Activated CD4-positive, alpha-beta T cell treated with anti-CD3 and anti-CD28 coated beads, Interleukin-2, amount 10 ng/mL, durations not matched to agents 7 days and 5 days (primary cell): ENCODE results near the gene C13orf46. TPM values are rescaled to one million over a fixed set of nuclear protein-coding genes. Genes with fewer than 3 reads are reported as not detected.

Source experiments
- CTCF ChIA-PET: fragments of 350-600 bp; sonication (Branson Sonifier 250); formaldehyde crosslinking; loops from one replicate; lab custom pipeline; 2021; ENCODE audit warnings: antibody characterized with exemption; lab: Charles Lee
- POLR2A ChIA-PET: fragments of 350-600 bp; sonication (Branson Sonifier 250); formaldehyde crosslinking; loops from one replicate; lab custom pipeline; 2021; ENCODE audit warnings: antibody characterized with exemption; lab: Charles Lee
- DNase-seq: peaks from one replicate; pipeline ENCODE4 v3.0.0-alpha.2; 2020
- H3K27ac Mint-ChIP-seq: one replicate; pipeline ENCODE4 v1.8.0; 2021; ENCODE audit warnings: mild to moderate bottlenecking, moderate library complexity, mixed read lengths
- H3K27me3 Mint-ChIP-seq: one replicate; pipeline ENCODE4 v1.8.0; 2021; ENCODE audit warnings: mixed read lengths
- H3K36me3 Mint-ChIP-seq: one replicate; pipeline ENCODE4 v1.8.0; 2021; ENCODE audit warnings: low read depth, mixed read lengths
- H3K4me1 Mint-ChIP-seq: one replicate; pipeline ENCODE4 v1.8.0; 2021; ENCODE audit warnings: mixed read lengths
- H3K4me3 Mint-ChIP-seq: one replicate; pipeline ENCODE4 v1.8.0; 2021; ENCODE audit warnings: mild to moderate bottlenecking, moderate library complexity, mixed read lengths
- H3K9me3 Mint-ChIP-seq: one replicate; pipeline ENCODE4 v1.8.0; 2021; ENCODE audit warnings: mixed read lengths
- total RNA-seq, 2 experiments: library from RNA; stranded (reverse); gene quantifications; one replicate each; pipeline ENCODE4 v1.2.3, GENCODE V29; 2021

C13orf46 gene
- total RNA-seq, 2 experiments from 2014 or later, result 7.3 to 9.8 TPM

DNA sequence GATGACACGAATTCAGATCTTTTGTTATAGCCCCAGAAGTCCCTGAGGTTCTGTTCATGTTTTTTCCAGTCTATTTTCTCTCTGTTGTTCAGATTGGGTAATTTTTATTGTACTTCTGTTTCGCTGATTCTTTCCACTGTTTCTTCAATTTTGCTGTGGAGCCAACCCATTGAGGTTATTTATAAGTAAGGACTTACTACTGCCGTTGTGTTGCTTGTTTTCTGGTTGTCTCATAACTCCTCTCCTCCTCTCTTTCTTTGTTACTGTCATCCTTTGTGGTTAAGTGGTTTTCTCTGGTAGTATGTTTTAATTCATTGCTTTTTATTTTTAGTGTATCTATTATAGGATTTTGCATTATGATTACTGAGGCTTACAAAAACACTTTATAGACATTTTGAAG is 61.3 kb downstream of the C13orf46 start:
- CTCF ChIA-PET, result no interaction called here
- Mint-ChIP-seq H3K4me3 (no peak overlapping the region), H3K9me3 (no peaks in the 10 kb centered on the region), H3K4me1 (peaks cover 1% of the 10 kb centered on the region), H3K36me3 (no peaks in the 10 kb centered on the region), H3K27me3 (peaks cover 62% of the 10 kb centered on the region), H3K27ac (no peak overlapping the region)
- POLR2A ChIA-PET, result no interaction called here
- no peak for DNase-seq

DNA sequence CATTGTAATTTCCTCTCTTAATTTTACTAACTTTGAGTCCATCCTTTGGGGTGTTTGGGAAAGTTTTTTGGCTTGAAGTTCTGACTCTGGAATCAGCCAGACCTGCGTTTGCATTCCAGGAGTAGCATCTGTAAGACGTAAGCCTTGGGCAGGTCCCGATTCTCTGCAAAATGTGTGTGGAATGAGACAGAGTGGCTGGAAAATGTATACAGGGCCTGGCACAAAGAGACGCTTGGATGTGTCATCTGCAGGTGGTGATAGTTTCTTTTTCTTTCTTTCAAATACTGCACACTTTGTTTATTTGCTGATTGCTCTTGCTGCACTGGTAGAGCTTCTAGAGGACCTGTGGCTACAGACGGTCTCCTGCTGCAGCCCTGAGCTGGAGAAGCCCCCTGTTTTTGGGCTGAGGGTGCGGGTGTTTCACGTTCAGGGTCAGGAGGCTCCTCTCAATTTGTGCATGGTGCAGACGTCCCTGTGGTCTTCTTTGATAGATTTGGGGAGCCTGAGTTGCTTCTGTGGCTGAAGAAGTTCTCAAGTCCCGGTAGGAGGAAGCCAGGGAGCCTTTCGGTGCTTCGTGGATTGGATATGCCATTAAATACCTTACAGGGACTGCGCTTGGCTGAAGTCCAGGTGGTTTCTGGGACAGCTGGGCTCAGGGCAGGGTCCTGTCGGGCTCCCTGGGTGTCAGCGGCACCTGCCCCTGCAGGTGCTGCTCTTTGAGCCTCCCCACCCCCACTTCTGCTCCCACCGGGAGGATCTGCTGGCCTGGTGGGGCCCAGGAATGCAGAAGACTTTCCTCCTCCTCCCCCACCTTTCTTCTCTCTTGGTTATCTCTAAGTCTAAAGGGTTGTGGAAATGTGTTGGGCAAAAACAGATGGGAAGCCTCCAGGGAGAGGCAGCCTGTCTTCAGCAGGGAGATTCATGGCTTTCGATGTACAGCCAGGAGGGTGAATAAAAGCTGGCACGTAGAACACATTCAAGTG is 66.0 kb downstream of the C13orf46 start:
- Mint-ChIP-seq H3K9me3 (no peaks in the 10 kb centered on the region), H3K27ac (no peak overlapping the region), H3K27me3 (peaks cover 52% of the 10 kb centered on the region), H3K4me1 (peaks cover 1% of the 10 kb centered on the region), H3K4me3 (no peak overlapping the region), H3K36me3 (no peaks in the 10 kb centered on the region)
- no peak for DNase-seq
- ChIA-PET POLR2A (no interaction called here), CTCF (no interaction called here)

DNA sequence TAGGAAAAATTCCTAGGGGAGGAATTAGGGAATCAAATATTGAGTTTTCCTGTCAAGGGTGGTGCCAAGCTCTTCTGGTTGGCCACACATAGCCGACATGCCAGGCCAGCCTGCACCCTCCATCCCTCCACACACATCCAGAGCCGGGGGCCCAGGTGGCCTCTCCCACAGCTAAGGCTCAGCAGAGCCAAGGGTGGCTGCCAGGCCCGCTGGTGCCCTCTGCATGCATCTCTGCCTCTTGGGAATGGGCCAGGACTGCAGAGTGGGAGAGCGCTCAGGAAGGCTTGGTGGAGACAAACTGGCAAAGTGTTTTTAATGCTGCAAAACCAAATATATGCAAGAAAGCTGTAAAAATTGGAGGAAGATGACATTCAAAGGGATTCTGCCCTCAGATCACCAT is 67.3 kb downstream of the C13orf46 start:
- Mint-ChIP-seq H3K9me3 (no peaks in the 10 kb centered on the region), H3K36me3 (no peaks in the 10 kb centered on the region), H3K27ac (no peak overlapping the region), H3K4me3 (no peak overlapping the region), H3K27me3 (peaks cover 42% of the 10 kb centered on the region), H3K4me1 (peaks cover 1% of the 10 kb centered on the region)
- ChIA-PET CTCF (no interaction called here), POLR2A (no interaction called here)
- DNase-seq, result no peak

DNA sequence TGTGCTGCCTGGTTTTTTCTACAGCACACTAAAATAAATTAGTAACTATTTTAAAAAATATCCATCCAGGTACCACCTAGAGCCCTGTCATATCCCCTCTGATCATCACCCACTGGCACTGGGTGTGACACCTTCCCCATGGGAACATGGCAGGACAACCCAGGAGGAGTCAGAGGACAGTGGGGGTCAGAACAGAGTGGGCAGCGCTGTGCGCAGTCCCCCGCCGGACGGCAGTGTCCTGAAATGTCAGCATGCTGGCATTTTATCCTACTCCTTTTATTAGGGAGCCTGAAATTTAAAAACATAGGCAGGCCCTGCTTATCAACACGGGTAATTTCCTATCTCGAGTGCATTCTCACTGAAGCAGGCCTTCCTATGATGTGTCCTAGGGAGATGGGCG is 67.9 kb downstream of the C13orf46 start:
- peaks cover 1% of the 10 kb centered on the region for H3K4me1 Mint-ChIP-seq
- ChIA-PET POLR2A (no interaction called here), CTCF (no interaction called here)
- H3K4me3 Mint-ChIP-seq, result no peak overlapping the region
- peaks cover 36% of the 10 kb centered on the region for H3K27me3 Mint-ChIP-seq
- no peaks in the 10 kb centered on the region for H3K9me3 Mint-ChIP-seq
- H3K36me3 Mint-ChIP-seq, result no peaks in the 10 kb centered on the region
- DNase-seq, result no peak
- no peak overlapping the region for H3K27ac Mint-ChIP-seq

DNA sequence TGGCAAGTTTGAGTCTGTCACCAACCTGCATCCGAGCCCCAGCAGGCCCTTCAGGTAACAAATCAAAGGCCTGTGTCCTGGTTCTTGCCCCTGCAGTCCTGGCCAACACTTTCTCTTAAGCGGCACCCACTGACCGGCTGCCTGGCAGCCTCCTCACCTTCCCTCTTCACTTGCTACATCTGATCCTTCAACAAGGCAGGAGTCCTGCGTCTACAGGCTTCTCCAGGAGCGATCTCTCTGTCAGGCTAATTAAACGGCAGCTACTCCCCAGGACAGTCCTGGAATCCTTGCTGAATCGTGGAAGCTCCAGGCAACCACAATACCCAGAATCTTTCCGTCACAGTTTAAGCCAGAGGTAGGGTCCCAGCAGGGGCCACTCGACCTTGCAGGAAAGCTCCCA is 68.9 kb downstream of the C13orf46 start:
- H3K4me3 Mint-ChIP-seq, result no peak overlapping the region
- DNase-seq, result no peak
- ChIA-PET CTCF (no interaction called here), POLR2A (no interaction called here)
- no peaks in the 10 kb centered on the region for H3K36me3 Mint-ChIP-seq
- H3K27me3 Mint-ChIP-seq, result peaks cover 28% of the 10 kb centered on the region
- H3K27ac Mint-ChIP-seq, result no peak overlapping the region
- peaks cover 1% of the 10 kb centered on the region for H3K4me1 Mint-ChIP-seq
- H3K9me3 Mint-ChIP-seq, result no peaks in the 10 kb centered on the region

DNA sequence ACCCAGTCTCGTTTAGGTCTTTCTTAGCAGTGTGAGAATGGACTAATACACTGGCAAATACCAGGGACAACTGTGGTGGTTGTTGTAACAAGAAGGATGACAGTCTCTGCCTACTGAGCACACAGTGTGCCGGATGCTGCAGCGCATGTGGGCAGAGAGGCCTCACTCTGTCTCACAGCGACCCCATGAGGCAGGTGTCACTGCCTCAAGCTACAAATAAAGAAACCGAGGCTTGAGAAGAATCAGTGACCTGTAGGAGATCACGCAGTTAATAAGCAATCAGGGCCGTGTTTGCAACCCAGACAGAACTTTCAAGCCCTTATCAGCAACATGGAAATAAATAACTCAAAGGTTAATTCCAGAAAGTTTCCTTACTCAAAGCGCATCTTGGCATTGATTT is 69.5 kb downstream of the C13orf46 start:
- Mint-ChIP-seq H3K4me3 (no peak overlapping the region), H3K27ac (no peak overlapping the region), H3K27me3 (peaks cover 25% of the 10 kb centered on the region), H3K36me3 (no peaks in the 10 kb centered on the region), H3K9me3 (no peaks in the 10 kb centered on the region), H3K4me1 (peaks cover 1% of the 10 kb centered on the region)
- CTCF ChIA-PET, result no interaction called here
- DNase-seq, result no peak
- POLR2A ChIA-PET, result no interaction called here

DNA sequence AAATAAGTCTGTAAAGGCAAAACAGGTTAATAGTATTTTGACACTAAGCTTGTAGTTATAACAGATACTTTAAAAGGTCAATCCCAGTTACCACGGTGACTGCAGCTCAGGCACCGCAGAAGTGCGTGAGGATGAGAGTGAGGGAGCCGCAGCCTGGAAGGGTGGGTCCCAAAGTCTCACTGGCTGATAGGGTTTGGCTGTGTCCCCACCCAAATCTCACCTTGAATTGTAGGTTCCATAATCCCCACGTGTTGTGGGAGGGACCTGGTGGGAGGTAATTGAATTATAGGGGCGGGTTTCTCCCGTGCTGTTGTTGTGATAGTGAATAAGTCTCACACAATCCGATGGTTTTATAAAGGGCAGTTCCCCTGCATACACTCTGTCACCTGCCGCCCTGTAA is 70.0 kb downstream of the C13orf46 start:
- H3K36me3 Mint-ChIP-seq, result no peaks in the 10 kb centered on the region
- peaks cover 20% of the 10 kb centered on the region for H3K27me3 Mint-ChIP-seq
- H3K9me3 Mint-ChIP-seq, result no peaks in the 10 kb centered on the region
- no peak overlapping the region for H3K4me3 Mint-ChIP-seq
- ChIA-PET CTCF (no interaction called here), POLR2A (no interaction called here)
- peaks cover 1% of the 10 kb centered on the region for H3K4me1 Mint-ChIP-seq
- no peak for DNase-seq
- no peak overlapping the region for H3K27ac Mint-ChIP-seq

Other genes starting within 250 kb of the C13orf46 start
- gene TMEM255B, start 214.8 kb downstream of the C13orf46 start, total RNA-seq, result 1 to 10 TPM; 1.3 to 1.8 TPM
- gene GAS6, start 110.0 kb downstream of the C13orf46 start, total RNA-seq, result under 1 TPM; 0.82 to 0.92 TPM
- gene RASA3, start 158.5 kb upstream of the C13orf46 start, total RNA-seq, result 100 to 1,000 TPM; 114 to 115 TPM
- gene CFAP97D2, start 205.2 kb upstream of the C13orf46 start, total RNA-seq, result not detected